ENCODE results near the gene PPM1K.

- TF ChIP-seq CTCF (IDR thresholded peaks at IDR 0.05; ENCODE audit: low read depth, low read length, poor library complexity, severe bottlenecking) (no peak), EZH2phosphoT487 (IDR thresholded peaks at IDR 0.05; ENCODE audit: borderline replicate concordance, low read length) (no peak)
These were observed 58.2 kb downstream of the PPM1K start for GRCh38 chr4:88226143-88226542.
